H9 (cell line): ENCODE results near the gene OSBPL10. TPM values are rescaled to one million over a fixed set of nuclear protein-coding genes. Genes with fewer than 3 reads are reported as not detected.

ENCODE experiments used
- DNase-seq: peaks from one replicate; pipeline ENCODE4 v3.0.0-alpha.2; 2017
- H2AFZ ChIP-seq: one replicate; pipeline ENCODE4 v1.6.1; 2013; ENCODE audit warnings: mild to moderate bottlenecking, low read length, control low read depth, moderate library complexity
- H2AK5ac ChIP-seq: 2 replicates; pipeline ENCODE4 v1.6.1; 2013; ENCODE audit warnings: low read length, control low read depth, mixed read lengths; ENCODE audit not compliant: insufficient read length
- H2BK120ac ChIP-seq: one replicate; pipeline ENCODE4 v1.6.1; 2013; ENCODE audit warnings: low read depth, mild to moderate bottlenecking, low read length, control low read depth, inconsistent platforms; ENCODE audit not compliant: poor library complexity, severe bottlenecking
- H2BK12ac ChIP-seq: 2 replicates; pipeline ENCODE4 v1.6.1; 2013; ENCODE audit warnings: low read length, control low read depth, mixed read lengths, low read depth; ENCODE audit not compliant: insufficient read length
- H2BK15ac ChIP-seq: 2 replicates; pipeline ENCODE4 v1.6.1; 2013; ENCODE audit warnings: low read depth, low read length, control low read depth
- H2BK20ac ChIP-seq: one replicate; pipeline ENCODE4 v1.6.1; 2013; ENCODE audit warnings: low read depth, mild to moderate bottlenecking, low read length, control low read depth, inconsistent platforms; ENCODE audit not compliant: poor library complexity, severe bottlenecking
- H2BK5ac ChIP-seq: 2 replicates; pipeline ENCODE4 v1.6.1; 2013; ENCODE audit warnings: low read length, control low read depth, mixed read lengths; ENCODE audit not compliant: insufficient read length
- H3K14ac ChIP-seq: 2 replicates; pipeline ENCODE4 v1.6.1; 2013; ENCODE audit warnings: low read length, control low read depth; ENCODE audit not compliant: insufficient read depth
- H3K18ac ChIP-seq: 2 replicates; pipeline ENCODE4 v1.6.1; 2013; ENCODE audit warnings: low read depth, mild to moderate bottlenecking, mixed read lengths, low read length, control low read depth; ENCODE audit not compliant: insufficient read length
- H3K23ac ChIP-seq: 2 replicates; pipeline ENCODE4 v1.6.1; 2013; ENCODE audit warnings: low read length, control low read depth, mixed read lengths, low read depth; ENCODE audit not compliant: insufficient read length
- H3K23me2 ChIP-seq: 2 replicates; pipeline ENCODE4 v1.6.1; 2013; ENCODE audit warnings: low read depth, mild to moderate bottlenecking, mixed read lengths, low read length, control low read depth; ENCODE audit not compliant: insufficient read length, poor library complexity, severe bottlenecking
- H3K27ac ChIP-seq: 2 replicates; pipeline ENCODE4 v1.5.1; 2013; ENCODE audit warnings: low read length, control low read depth, mixed read lengths, low read depth; ENCODE audit not compliant: insufficient read length
- H3K27me3 ChIP-seq: 2 replicates; pipeline ENCODE4 v1.6.1; 2013; ENCODE audit warnings: low read length, control low read depth, inconsistent platforms; ENCODE audit not compliant: insufficient read depth
- H3K4ac ChIP-seq: 2 replicates; pipeline ENCODE4 v1.6.1; 2013; ENCODE audit warnings: low read depth, mild to moderate bottlenecking, control low read depth, inconsistent platforms, low read length, moderate library complexity
- H3K4me1 ChIP-seq: 2 replicates; pipeline ENCODE4 v1.6.1; 2013; ENCODE audit warnings: low read length, control low read depth, inconsistent platforms; ENCODE audit not compliant: insufficient read depth
- H3K4me2 ChIP-seq: 2 replicates; pipeline ENCODE4 v1.6.1; 2013; ENCODE audit warnings: low read length, control low read depth, mixed read lengths; ENCODE audit not compliant: insufficient read length, insufficient read depth
- H3K56ac ChIP-seq: 2 replicates; pipeline ENCODE4 v1.6.1; 2013; ENCODE audit warnings: low read depth, mild to moderate bottlenecking, mixed read lengths, low read length, control low read depth; ENCODE audit not compliant: insufficient read length
- H3K79me1 ChIP-seq: 2 replicates; pipeline ENCODE4 v1.6.1; 2013; ENCODE audit warnings: low read depth, mild to moderate bottlenecking, moderate library complexity, low read length, control low read depth, inconsistent platforms; ENCODE audit not compliant: insufficient read depth, poor library complexity, severe bottlenecking
- H3K79me2 ChIP-seq: 2 replicates; pipeline ENCODE4 v1.6.1; 2013; ENCODE audit warnings: low read length, control low read depth, inconsistent platforms; ENCODE audit not compliant: insufficient read depth
- H3K9ac ChIP-seq: 2 replicates; pipeline ENCODE4 v1.6.1; 2013; ENCODE audit warnings: low read length, control low read depth, mixed read lengths; ENCODE audit not compliant: insufficient read length; ENCODE audit errors: extremely low read depth
- H3K9me3 ChIP-seq: one replicate; pipeline ENCODE4 v1.6.1; 2013; ENCODE audit warnings: low read depth, low read length, inconsistent platforms; ENCODE audit not compliant: control insufficient read depth
- H3T11ph ChIP-seq: one replicate; pipeline ENCODE4 v1.6.1; 2013; ENCODE audit warnings: mild to moderate bottlenecking, low read length, control low read depth, inconsistent platforms
- H4K20me1 ChIP-seq: one replicate; pipeline ENCODE4 v1.6.1; 2013; ENCODE audit not compliant: control insufficient read depth, insufficient read length, insufficient read depth
- H4K5ac ChIP-seq: 2 replicates; pipeline ENCODE4 v1.6.1; 2013; ENCODE audit warnings: low read depth, mild to moderate bottlenecking, mixed read lengths, low read length, control low read depth; ENCODE audit not compliant: insufficient read length
- H4K8ac ChIP-seq: replicated peaks from 2 replicates; pipeline ENCODE4 v1.6.1; 2013; ENCODE audit warnings: low read length, control low read depth, mixed read lengths, low read depth; ENCODE audit not compliant: insufficient read length
- H4K91ac ChIP-seq: 2 replicates; pipeline ENCODE4 v1.6.1; 2013; ENCODE audit warnings: low read depth, mild to moderate bottlenecking, moderate library complexity, mixed read lengths, low read length, control low read depth; ENCODE audit not compliant: insufficient read length
- H3K27ac Mint-ChIP-seq, 3 experiments: 2 replicates in 2 of 3; 3 replicates in 1 of 3; pipeline ENCODE4 v1.8.0; 2020 to 2021; ENCODE audit warnings: mixed read lengths in 3 of 3, mild to moderate bottlenecking in 1 of 3, moderate library complexity in 1 of 3
- H3K27me3 Mint-ChIP-seq: 2 replicates; pipeline ENCODE4 v1.8.0; 2021; ENCODE audit warnings: low read depth, mild to moderate bottlenecking, moderate library complexity, mixed read lengths
- H3K36me3 Mint-ChIP-seq, 3 experiments: 2 replicates in 2 of 3; 3 replicates in 1 of 3; pipeline ENCODE4 v1.8.0; 2020 to 2021; ENCODE audit warnings: low read depth in 3 of 3, mixed read lengths in 3 of 3; ENCODE audit not compliant: insufficient read depth in 1 of 3
- H3K4me1 Mint-ChIP-seq, 2 experiments: 2 replicates each; pipeline ENCODE4 v1.8.0; 2020; ENCODE audit warnings: mixed read lengths in 2 of 2
- H3K4me3 Mint-ChIP-seq, 2 experiments: 2 replicates in 1 of 2; 3 replicates in 1 of 2; pipeline ENCODE4 v1.8.0; 2020 to 2021; ENCODE audit warnings: mild to moderate bottlenecking in 2 of 2, mixed read lengths in 2 of 2, moderate library complexity in 1 of 2
- H3K9me3 Mint-ChIP-seq, 2 experiments: 2 replicates in 1 of 2; 3 replicates in 1 of 2; pipeline ENCODE4 v1.8.0; 2020; ENCODE audit warnings: mild to moderate bottlenecking in 2 of 2, mixed read lengths in 2 of 2, moderate library complexity in 1 of 2
- WGBS: extraction: QIAGEN DNeasy Blood & Tissue Kit; methylation state at CpG from one replicate; pipeline ENCODE4 v1.1.7; 2013; ENCODE audit warnings: missing lambda C conversion rate, low lambda C conversion rate, mixed read lengths; ENCODE audit not compliant: insufficient read length; ENCODE audit errors: extremely low coverage; 5-methylcytosine and 5-hydroxymethylcytosine counted together
- total RNA-seq: library from RNA; stranded (reverse); gene quantifications from 2 replicates; pipeline ENCODE4 v1.2.1, GENCODE V29; 2021
- TF ChIP-seq, protein P1 (sequence below): fragments of 200-600 bp; sonication (generic); conservative IDR thresholded peaks from 3 replicates; pipeline ENCODE4 v1.8.0; 2021; ENCODE audit warnings: antibody characterized with exemption, mild to moderate bottlenecking

The OSBPL10 gene
- total RNA-seq, 1 experiment from 2014 or later: 42.7 TPM

DNA sequence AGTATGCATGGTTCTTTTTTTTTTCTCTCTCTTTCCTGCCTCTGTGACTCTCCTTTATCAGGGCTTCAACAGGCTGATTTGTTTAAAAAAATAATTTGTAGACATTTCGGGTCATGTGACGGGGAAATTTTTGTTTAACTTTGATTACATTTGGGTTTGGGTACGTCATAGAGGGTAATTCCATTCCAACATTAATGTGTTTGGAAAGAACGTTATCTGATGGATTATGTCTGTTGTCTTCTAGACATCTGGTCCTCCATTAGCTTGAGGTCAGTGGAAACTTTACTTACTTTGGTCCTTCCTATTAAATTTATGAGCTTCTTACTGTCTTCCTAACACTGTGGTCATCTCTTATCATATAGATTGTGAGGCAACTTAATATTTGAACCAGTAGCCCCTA is 367.4 kb downstream of the OSBPL10 start:
- no peaks in the 10 kb centered on the region for H3K9me3 Mint-ChIP-seq
- no peaks in the 10 kb centered on the region for H3K79me2 ChIP-seq
- no peak overlapping the region for H3K4me3 Mint-ChIP-seq
- H4K20me1 ChIP-seq: no peaks in the 10 kb centered on the region
- H3K23ac ChIP-seq: no peak overlapping the region
- H3K9me3 ChIP-seq: no peaks in the 10 kb centered on the region
- peaks cover 0 to 9% (median 0%) of the 10 kb centered on the region in 3 experiments; a peak in 3 of 7 replicates for H3K36me3 Mint-ChIP-seq
- no peak overlapping the region for H2BK15ac ChIP-seq
- H3K14ac ChIP-seq: no peak overlapping the region
- H3K4me1 Mint-ChIP-seq: peaks cover 14 to 22% of the 10 kb centered on the region in 2 experiments
- no peak overlapping the region for H3T11ph ChIP-seq
- H3K27me3 ChIP-seq: no peaks in the 10 kb centered on the region
- H3K9ac ChIP-seq: no peak overlapping the region
- H2BK5ac ChIP-seq: no peak overlapping the region
- H4K91ac ChIP-seq: no peak overlapping the region
- H3K4ac ChIP-seq: no peak overlapping the region
- no peak overlapping the region for H2BK20ac ChIP-seq
- H3K56ac ChIP-seq: no peak overlapping the region
- H2BK120ac ChIP-seq: no peak overlapping the region
- no peak for DNase-seq
- no peak overlapping the region; a peak in 1 of 7 replicates for H3K27ac Mint-ChIP-seq
- TF ChIP-seq, protein P1, sequence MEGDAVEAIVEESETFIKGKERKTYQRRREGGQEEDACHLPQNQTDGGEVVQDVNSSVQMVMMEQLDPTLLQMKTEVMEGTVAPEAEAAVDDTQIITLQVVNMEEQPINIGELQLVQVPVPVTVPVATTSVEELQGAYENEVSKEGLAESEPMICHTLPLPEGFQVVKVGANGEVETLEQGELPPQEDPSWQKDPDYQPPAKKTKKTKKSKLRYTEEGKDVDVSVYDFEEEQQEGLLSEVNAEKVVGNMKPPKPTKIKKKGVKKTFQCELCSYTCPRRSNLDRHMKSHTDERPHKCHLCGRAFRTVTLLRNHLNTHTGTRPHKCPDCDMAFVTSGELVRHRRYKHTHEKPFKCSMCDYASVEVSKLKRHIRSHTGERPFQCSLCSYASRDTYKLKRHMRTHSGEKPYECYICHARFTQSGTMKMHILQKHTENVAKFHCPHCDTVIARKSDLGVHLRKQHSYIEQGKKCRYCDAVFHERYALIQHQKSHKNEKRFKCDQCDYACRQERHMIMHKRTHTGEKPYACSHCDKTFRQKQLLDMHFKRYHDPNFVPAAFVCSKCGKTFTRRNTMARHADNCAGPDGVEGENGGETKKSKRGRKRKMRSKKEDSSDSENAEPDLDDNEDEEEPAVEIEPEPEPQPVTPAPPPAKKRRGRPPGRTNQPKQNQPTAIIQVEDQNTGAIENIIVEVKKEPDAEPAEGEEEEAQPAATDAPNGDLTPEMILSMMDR: no peak
- no peaks in the 10 kb centered on the region for H3K27me3 Mint-ChIP-seq
- H3K4me2 ChIP-seq: no peak overlapping the region
- H2AK5ac ChIP-seq: no peak overlapping the region
- H3K27ac ChIP-seq: no peak overlapping the region
- no peaks in the 10 kb centered on the region for H3K23me2 ChIP-seq
- H4K8ac ChIP-seq: no peak overlapping the region
- H2AFZ ChIP-seq: no peak overlapping the region
- WGBS: no CpG with 5 or more reads among the region's 4 CpGs
- peaks cover 2% of the 10 kb centered on the region; the same call in 1 of the 2 replicates for H3K4me1 ChIP-seq
- no peak overlapping the region for H4K5ac ChIP-seq
- H3K79me1 ChIP-seq: no peaks in the 10 kb centered on the region
- no peak overlapping the region for H3K18ac ChIP-seq
- H2BK12ac ChIP-seq: no peak overlapping the region
